DND-41 (cell line): ENCODE results near the gene POU2AF3.

ENCODE experiments used
- CTCF ChIP-seq: IDR thresholded peaks from 2 replicates; pipeline ENCODE4 v1.5.1; 2012; ENCODE audit warnings: borderline replicate concordance, low read length, moderate library complexity, mild to moderate bottlenecking; ENCODE audit not compliant: poor library complexity, severe bottlenecking; ENCODE audit errors: extremely low read depth
- EZH2 ChIP-seq: IDR thresholded peaks from 3 replicates; pipeline ENCODE4 v1.6.1; 2012; ENCODE audit warnings: borderline replicate concordance, low read depth, mild to moderate bottlenecking, moderate library complexity, low read length, inconsistent platforms; ENCODE audit not compliant: severe bottlenecking

- TF ChIP-seq CTCF (no peak), EZH2 (no peak)
Measured at GRCh38 chr11:111253630-111254029, 44.7 kb upstream of the POU2AF3 start.
